ENCODE data around the gene RYR2. TPM values are rescaled to one million over a fixed set of nuclear protein-coding genes. Genes with fewer than 3 reads are reported as not detected.

RYR2 gene
- total RNA-seq, 1 donor from 2014 or later: 5.4 TPM

- DNase-seq (ENCODE audit: low spot score): no peak
- no peaks in the 10 kb centered on the region for H3K9me3 Mint-ChIP-seq (ENCODE audit: unreplicated experiment)
- no peaks in the 10 kb centered on the region for H3K27me3 Mint-ChIP-seq (ENCODE audit: unreplicated experiment)
- no peaks in the 10 kb centered on the region for H3K4me1 Mint-ChIP-seq (ENCODE audit: unreplicated experiment)
- no peak overlapping the region for H3K4me3 Mint-ChIP-seq (ENCODE audit: unreplicated experiment)
- no peak for TF ChIP-seq CTCF (IDR thresholded peaks at IDR 0.05; ENCODE audit: unreplicated experiment)
- H3K27ac Mint-ChIP-seq (ENCODE audit: unreplicated experiment): no peak overlapping the region
- peaks cover 4% of the 10 kb centered on the region for H3K36me3 Mint-ChIP-seq (ENCODE audit: low read depth, unreplicated experiment)
Observed at GRCh38 chr1:237050185-237050584, 8.2 kb downstream of the RYR2 start.

GRCh38 chr1:237050915-237051314, 8.9 kb downstream of the RYR2 start:
- Mint-ChIP-seq H3K27me3 (ENCODE audit: unreplicated experiment) (no peaks in the 10 kb centered on the region), H3K4me3 (ENCODE audit: unreplicated experiment) (no peak overlapping the region), H3K27ac (ENCODE audit: unreplicated experiment) (no peak overlapping the region), H3K36me3 (ENCODE audit: low read depth, unreplicated experiment) (peaks cover 4% of the 10 kb centered on the region), H3K9me3 (ENCODE audit: unreplicated experiment) (no peaks in the 10 kb centered on the region), H3K4me1 (ENCODE audit: unreplicated experiment) (no peaks in the 10 kb centered on the region)
- DNase-seq (ENCODE audit: low spot score): no peak
- no peak for TF ChIP-seq CTCF (IDR thresholded peaks at IDR 0.05; ENCODE audit: unreplicated experiment)

- H3K4me3 Mint-ChIP-seq (ENCODE audit: unreplicated experiment): no peak overlapping the region
- no peak for DNase-seq (ENCODE audit: low spot score)
- H3K9me3 Mint-ChIP-seq (ENCODE audit: unreplicated experiment): no peaks in the 10 kb centered on the region
- no peak overlapping the region for H3K27ac Mint-ChIP-seq (ENCODE audit: unreplicated experiment)
- no peaks in the 10 kb centered on the region for H3K27me3 Mint-ChIP-seq (ENCODE audit: unreplicated experiment)
- H3K36me3 Mint-ChIP-seq (ENCODE audit: low read depth, unreplicated experiment): peaks cover 11% of the 10 kb centered on the region
- TF ChIP-seq CTCF (IDR thresholded peaks at IDR 0.05; ENCODE audit: unreplicated experiment): no peak
- H3K4me1 Mint-ChIP-seq (ENCODE audit: unreplicated experiment): no peaks in the 10 kb centered on the region
Observed at GRCh38 chr1:237054313-237054712, 12.3 kb downstream of the RYR2 start.

GRCh38 chr1:237058470-237058869, 16.5 kb downstream of the RYR2 start:
- Mint-ChIP-seq H3K27ac (ENCODE audit: unreplicated experiment) (no peak overlapping the region), H3K4me3 (ENCODE audit: unreplicated experiment) (no peak overlapping the region), H3K4me1 (ENCODE audit: unreplicated experiment) (no peaks in the 10 kb centered on the region), H3K27me3 (ENCODE audit: unreplicated experiment) (no peaks in the 10 kb centered on the region), H3K9me3 (ENCODE audit: unreplicated experiment) (no peaks in the 10 kb centered on the region), H3K36me3 (ENCODE audit: low read depth, unreplicated experiment) (peaks cover 11% of the 10 kb centered on the region)
- TF ChIP-seq CTCF (IDR thresholded peaks at IDR 0.05; ENCODE audit: unreplicated experiment): no peak
- no peak for DNase-seq (ENCODE audit: low spot score)

GRCh38 chr1:237059244-237059643, 17.3 kb downstream of the RYR2 start:
- H3K27ac Mint-ChIP-seq (ENCODE audit: unreplicated experiment): no peak overlapping the region
- H3K4me1 Mint-ChIP-seq (ENCODE audit: unreplicated experiment): no peaks in the 10 kb centered on the region
- no peaks in the 10 kb centered on the region for H3K27me3 Mint-ChIP-seq (ENCODE audit: unreplicated experiment)
- peaks cover 11% of the 10 kb centered on the region for H3K36me3 Mint-ChIP-seq (ENCODE audit: low read depth, unreplicated experiment)
- no peaks in the 10 kb centered on the region for H3K9me3 Mint-ChIP-seq (ENCODE audit: unreplicated experiment)
- no peak overlapping the region for H3K4me3 Mint-ChIP-seq (ENCODE audit: unreplicated experiment)
- no peak for TF ChIP-seq CTCF (IDR thresholded peaks at IDR 0.05; ENCODE audit: unreplicated experiment)
- DNase-seq (ENCODE audit: low spot score): no peak

Data from endothelial cell (in vitro differentiated cells).